Chondrocyte (in vitro differentiated cells): ENCODE data around the gene C11orf68. TPM values are rescaled to one million over a fixed set of nuclear protein-coding genes. Genes with fewer than 3 reads are reported as not detected.
A peak's percentile ranks its signal among the peaks of the same experiment; 100 is the strongest.

Experiments used
- DNase-seq: peaks from one replicate; pipeline ENCODE4 v3.0.0; 2021; ENCODE audit warnings: mixed read lengths, low spot score
- H3K27ac Mint-ChIP-seq: one replicate; pipeline ENCODE4 v1.8.0; 2021; ENCODE audit warnings: mild to moderate bottlenecking, moderate library complexity, mixed read lengths; ENCODE audit not compliant: unreplicated experiment
- H3K27me3 Mint-ChIP-seq: 2 replicates; pipeline ENCODE4 v1.8.0; 2021; ENCODE audit warnings: low read depth, mixed read lengths
- H3K36me3 Mint-ChIP-seq: 2 replicates; pipeline ENCODE4 v1.8.0; 2021; ENCODE audit warnings: low read depth, mixed read lengths
- H3K4me1 Mint-ChIP-seq: 2 replicates; pipeline ENCODE4 v1.8.0; 2021; ENCODE audit warnings: low read depth, mild to moderate bottlenecking, mixed read lengths
- H3K4me3 Mint-ChIP-seq: one replicate; pipeline ENCODE4 v1.8.0; 2021; ENCODE audit warnings: mild to moderate bottlenecking, moderate library complexity, mixed read lengths; ENCODE audit not compliant: unreplicated experiment
- H3K9me3 Mint-ChIP-seq: 2 replicates; pipeline ENCODE4 v1.8.0; 2021; ENCODE audit warnings: low read depth, mixed read lengths
- total RNA-seq: library from RNA; stranded (reverse); gene quantifications from 3 replicates; pipeline ENCODE4 v1.2.1, GENCODE V29; 2021
- TF ChIP-seq, protein P1 (sequence below): fragments of 200-600 bp; sonication (generic); IDR thresholded peaks from 2 replicates; pipeline ENCODE4 v1.5.0; 2021; ENCODE audit warnings: antibody characterized with exemption, mild to moderate bottlenecking, moderate library complexity

The C11orf68 gene
- total RNA-seq, 1 donor from 2014 or later, result 68.8 TPM

DNA sequence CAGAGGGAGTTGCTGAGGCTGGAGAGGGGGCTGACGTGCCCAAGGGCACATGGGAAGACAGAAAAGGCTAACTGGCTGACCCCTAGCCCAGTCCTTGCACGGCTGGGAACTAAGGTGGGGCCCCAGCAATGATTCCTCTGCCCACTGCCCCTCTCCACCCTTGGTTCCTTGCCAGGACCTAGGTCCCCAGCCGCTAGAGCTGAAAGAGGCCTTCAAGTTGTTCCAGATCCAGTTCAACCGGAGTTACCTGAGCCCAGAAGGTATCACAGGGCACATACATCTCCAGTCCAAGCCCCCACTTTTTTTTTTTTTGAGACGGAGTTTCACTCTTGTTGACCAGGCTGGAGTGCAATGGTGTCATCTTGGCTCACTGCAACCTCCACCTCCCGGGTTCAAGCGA, 38.8 kb downstream of the C11orf68 start:
- no peaks in the 10 kb centered on the region for H3K27me3 Mint-ChIP-seq
- H3K27ac Mint-ChIP-seq, result no peak overlapping the region
- H3K4me1 Mint-ChIP-seq, result peaks cover 8% of the 10 kb centered on the region
- peaks cover 11% of the 10 kb centered on the region for H3K36me3 Mint-ChIP-seq
- no peaks in the 10 kb centered on the region for H3K9me3 Mint-ChIP-seq
- H3K4me3 Mint-ChIP-seq, result no peak overlapping the region
- TF ChIP-seq, protein P1, sequence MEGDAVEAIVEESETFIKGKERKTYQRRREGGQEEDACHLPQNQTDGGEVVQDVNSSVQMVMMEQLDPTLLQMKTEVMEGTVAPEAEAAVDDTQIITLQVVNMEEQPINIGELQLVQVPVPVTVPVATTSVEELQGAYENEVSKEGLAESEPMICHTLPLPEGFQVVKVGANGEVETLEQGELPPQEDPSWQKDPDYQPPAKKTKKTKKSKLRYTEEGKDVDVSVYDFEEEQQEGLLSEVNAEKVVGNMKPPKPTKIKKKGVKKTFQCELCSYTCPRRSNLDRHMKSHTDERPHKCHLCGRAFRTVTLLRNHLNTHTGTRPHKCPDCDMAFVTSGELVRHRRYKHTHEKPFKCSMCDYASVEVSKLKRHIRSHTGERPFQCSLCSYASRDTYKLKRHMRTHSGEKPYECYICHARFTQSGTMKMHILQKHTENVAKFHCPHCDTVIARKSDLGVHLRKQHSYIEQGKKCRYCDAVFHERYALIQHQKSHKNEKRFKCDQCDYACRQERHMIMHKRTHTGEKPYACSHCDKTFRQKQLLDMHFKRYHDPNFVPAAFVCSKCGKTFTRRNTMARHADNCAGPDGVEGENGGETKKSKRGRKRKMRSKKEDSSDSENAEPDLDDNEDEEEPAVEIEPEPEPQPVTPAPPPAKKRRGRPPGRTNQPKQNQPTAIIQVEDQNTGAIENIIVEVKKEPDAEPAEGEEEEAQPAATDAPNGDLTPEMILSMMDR, result no peak
- no peak for DNase-seq

DNA sequence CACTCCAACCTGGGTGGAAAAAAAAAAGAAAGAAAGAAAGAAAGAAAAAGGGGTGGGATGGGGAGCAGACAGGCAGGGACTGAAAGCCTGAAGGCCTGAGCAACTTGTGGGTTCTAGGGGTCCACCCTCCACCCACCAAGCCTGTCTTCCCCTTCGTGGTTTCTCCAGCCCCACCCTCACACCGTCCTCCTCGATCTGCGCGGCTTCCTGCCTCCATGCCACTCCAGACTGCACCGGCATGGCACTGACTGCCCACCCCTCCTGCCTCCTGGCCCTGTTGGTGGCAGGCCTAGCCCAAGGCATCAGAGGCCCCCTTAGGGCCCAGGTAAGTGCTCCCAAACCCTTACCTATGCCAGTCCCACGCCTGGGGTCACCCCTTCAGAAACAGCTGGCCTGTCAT, 39.2 kb downstream of the C11orf68 start, which contains the start of gene CTSW:
Gene CTSW (plus strand): TSS at position 221 of the 400 bp plus-strand sequence. CDS start 18 bp downstream, at position 239.
- Mint-ChIP-seq H3K4me3 (no peak within 1 kb of the TSS), H3K36me3 (peaks cover 11% of the 10 kb centered on the region), H3K27me3 (no peaks in the 10 kb centered on the region), H3K27ac (no peak within 1 kb of the TSS), H3K9me3 (no peaks in the 10 kb centered on the region), H3K4me1 (peaks cover 4% of the 10 kb centered on the region)
- TF ChIP-seq, protein P1, result no peak
- DNase-seq, result no peak

DNA sequence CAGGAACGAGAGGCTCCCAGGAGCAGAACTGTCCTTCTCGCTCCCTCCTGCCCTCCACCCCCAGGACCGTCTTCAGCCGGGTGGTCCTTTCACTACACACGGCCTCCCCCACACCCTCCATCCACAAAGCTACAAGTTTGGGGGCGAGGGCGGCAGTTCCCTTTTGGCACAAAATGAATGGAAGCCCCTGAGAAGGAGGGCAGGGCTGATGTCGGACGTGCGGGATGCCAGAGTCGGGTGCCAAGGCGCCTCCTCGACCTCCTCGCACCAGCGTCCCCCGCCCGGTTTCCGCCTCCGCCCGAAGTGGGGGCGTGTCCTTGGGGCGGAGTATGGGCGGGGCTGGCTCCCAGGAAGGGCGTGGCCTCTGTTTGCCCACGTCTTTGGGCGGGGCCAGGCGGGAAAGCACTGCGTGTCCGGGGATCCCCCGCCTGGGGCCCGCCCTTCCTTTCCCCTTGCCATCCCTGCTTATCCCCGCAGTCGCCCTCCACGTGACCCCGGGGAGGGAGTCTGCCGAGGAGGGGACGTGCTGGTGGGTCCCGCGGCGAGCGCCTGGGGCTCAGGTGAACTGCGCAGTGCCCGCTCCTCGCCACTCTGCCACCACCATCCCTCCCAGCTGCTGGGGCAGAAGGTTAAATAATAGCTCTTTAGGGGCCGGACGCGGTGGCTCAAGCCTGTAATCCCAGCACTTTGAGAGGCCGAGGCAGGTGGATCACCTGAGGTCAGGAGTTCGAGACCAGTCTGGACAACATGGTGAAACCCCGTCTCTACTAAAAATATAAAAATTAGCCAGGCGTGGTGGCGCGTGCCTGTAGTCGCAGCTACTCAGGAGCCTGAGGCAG, 45.3 kb downstream of the C11orf68 start:
- Mint-ChIP-seq H3K4me1 (peaks cover 30% of the 10 kb centered on the region), H3K36me3 (peaks cover 7% of the 10 kb centered on the region), H3K4me3 (peak overlapping the region; percentile 85), H3K27ac (peak overlapping the region; percentile 92), H3K27me3 (no peaks in the 10 kb centered on the region), H3K9me3 (no peaks in the 10 kb centered on the region)
- peak; percentile 97 for DNase-seq
- TF ChIP-seq, protein P1, result no peak

DNA sequence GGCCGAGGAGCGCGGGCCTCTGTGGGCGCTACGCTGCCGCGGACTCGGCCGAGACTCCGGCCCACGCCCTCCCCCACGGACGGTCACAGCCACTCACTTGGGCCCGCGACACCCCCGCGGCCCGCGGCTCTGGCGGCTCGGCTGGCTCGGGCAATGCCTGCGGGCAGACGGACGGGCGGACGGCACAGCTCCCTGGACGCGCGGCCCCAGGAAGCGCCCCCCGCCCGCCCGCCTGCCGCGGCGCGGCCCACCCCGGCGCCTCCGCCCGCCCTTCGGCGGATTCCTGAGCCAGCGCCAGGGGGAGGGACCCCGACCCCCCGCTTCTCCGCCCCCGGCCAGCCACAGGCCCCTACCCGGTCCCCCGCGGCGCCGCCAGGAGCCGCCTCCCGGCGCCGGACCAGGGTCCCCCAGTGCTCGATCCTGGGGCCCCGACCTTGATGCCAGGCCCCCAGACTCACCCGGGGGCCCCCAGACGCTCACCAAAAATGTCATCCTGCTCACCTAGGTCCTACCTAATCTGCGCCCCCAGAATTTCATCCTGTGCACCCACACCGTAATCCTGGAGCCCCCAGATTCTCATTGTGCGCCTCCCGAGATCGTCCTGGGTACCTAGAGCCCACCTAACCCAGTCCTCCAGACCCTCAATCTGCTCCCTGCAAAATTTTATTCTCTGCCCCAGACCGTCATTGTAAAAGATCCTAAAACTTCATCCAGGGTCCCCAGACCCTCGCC, 46.1 kb downstream of the C11orf68 start, which contains the start of gene EFEMP2:
Gene EFEMP2 (minus strand): TSS at position 215 of the 732 bp plus-strand sequence. CDS start 446 bp downstream, outside the sequence.
- Mint-ChIP-seq H3K27ac (peak within 1 kb of the TSS; percentile 92), H3K27me3 (no peaks in the 10 kb centered on the region), H3K9me3 (no peaks in the 10 kb centered on the region), H3K4me3 (peak within 1 kb of the TSS; percentile 86), H3K4me1 (peaks cover 34% of the 10 kb centered on the region), H3K36me3 (peaks cover 9% of the 10 kb centered on the region)
- DNase-seq, result peak; percentile 89
- TF ChIP-seq, protein P1, result no peak

DNA sequence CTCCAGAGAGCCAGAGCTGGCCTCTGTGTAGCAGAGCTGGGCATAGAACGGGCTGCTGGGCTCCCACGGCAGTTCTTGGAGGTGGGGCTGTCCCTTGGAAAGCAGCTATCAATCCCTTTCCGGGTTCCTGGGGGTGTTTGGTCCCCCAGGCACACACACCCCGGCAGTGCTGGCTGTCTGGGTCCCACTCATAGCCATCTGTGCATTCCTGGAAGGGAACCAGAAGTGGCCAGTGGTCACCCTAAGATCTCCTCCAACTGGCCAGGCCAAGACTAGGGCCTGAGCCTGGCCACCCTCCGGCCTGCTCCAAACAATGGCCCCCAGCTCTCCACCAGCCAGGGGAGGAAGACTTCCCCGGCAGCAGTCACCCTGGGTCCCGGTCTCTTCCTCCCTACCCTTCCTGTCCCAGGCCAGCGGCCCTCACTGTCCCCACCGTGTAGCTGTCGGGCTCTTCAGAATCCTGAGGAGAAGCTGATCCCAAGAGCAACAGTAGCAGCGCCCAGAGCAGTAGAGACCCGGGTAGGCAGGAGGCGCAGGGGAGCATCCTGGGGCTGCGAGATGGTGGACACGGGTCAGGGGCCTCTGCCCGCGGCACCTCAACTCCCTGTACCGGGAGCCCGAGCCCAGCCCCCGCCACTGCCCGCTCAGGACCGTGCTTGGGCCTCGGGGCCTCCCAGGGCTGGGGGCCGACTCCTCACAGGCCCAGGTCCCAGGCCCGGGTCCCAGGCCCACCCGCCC, 46.9 kb downstream of the C11orf68 start:
- H3K4me1 Mint-ChIP-seq, result peaks cover 37% of the 10 kb centered on the region
- peaks cover 11% of the 10 kb centered on the region for H3K36me3 Mint-ChIP-seq
- peak; percentile 91 for DNase-seq
- TF ChIP-seq, protein P1, result peak; percentile 52
- peak overlapping the region; percentile 86 for H3K4me3 Mint-ChIP-seq
- H3K27me3 Mint-ChIP-seq, result no peaks in the 10 kb centered on the region
- peak overlapping the region; percentile 89 for H3K27ac Mint-ChIP-seq
- no peaks in the 10 kb centered on the region for H3K9me3 Mint-ChIP-seq
